ENCODE measurements around the gene AMDHD2.
"Not testable (repeated sequence)": the region's sequence is repeated elsewhere in the genome, so short reads cannot be mapped to it uniquely, and the experiment has no call there.

Gene AMDHD2

GRCh38 chr16:2520097-2520783, at the start of gene AMDHD2:
AMDHD2 (plus strand) TSS chr16:2520371; CDS start chr16:2520459, 88 bp downstream.
- DNase-seq (ENCODE audit: low read depth in 3 of 3): peak; percentile 73 to 86 (median 76)

GRCh38 chr16:2470603-2471015, 49.6 kb upstream of the AMDHD2 start:
- no peak for DNase-seq (ENCODE audit: low read depth in 3 of 3)

- no peak for DNase-seq (ENCODE audit: low read depth in 3 of 3)
Observed at GRCh38 chr16:2471016-2471652, 49.0 kb upstream of the AMDHD2 start, which contains the start of gene NTN3. NTN3 (plus strand) TSS chr16:2471297; CDS start chr16:2471702, 405 bp downstream.

GRCh38 chr16:2471653-2472487, 48.3 kb upstream of the AMDHD2 start:
- no peak for DNase-seq (ENCODE audit: low read depth in 3 of 3)

- DNase-seq (ENCODE audit: low read depth in 3 of 3): no peak
Observed at GRCh38 chr16:2472488-2472864, 47.7 kb upstream of the AMDHD2 start.

GRCh38 chr16:2472885-2473445, 47.2 kb upstream of the AMDHD2 start:
- DNase-seq (ENCODE audit: low read depth in 3 of 3): no peak

GRCh38 chr16:2473446-2473926, 46.7 kb upstream of the AMDHD2 start:
- peak in 1 of 3 experiments; percentile 42 for DNase-seq (ENCODE audit: low read depth in 3 of 3)

- DNase-seq (ENCODE audit: low read depth in 3 of 3): peak in 2 of 3 experiments; percentile 27 to 61
Observed at GRCh38 chr16:2473999-2474876, 45.9 kb upstream of the AMDHD2 start.

- DNase-seq (ENCODE audit: low read depth in 3 of 3): peak; percentile 61 to 85 (median 71)
Observed at GRCh38 chr16:2474877-2475412, 45.2 kb upstream of the AMDHD2 start, which contains the start of gene TBC1D24. TBC1D24 (plus strand) TSS chr16:2475127; CDS start chr16:2496149, 21,022 bp downstream.

GRCh38 chr16:2475413-2476344, 44.5 kb upstream of the AMDHD2 start:
- DNase-seq (ENCODE audit: low read depth in 3 of 3): peak in 1 of 3 experiments; percentile 42

GRCh38 chr16:2476345-2476720, 43.8 kb upstream of the AMDHD2 start:
- no peak for DNase-seq (ENCODE audit: low read depth in 3 of 3)

GRCh38 chr16:2476741-2477140, 43.4 kb upstream of the AMDHD2 start:
- no peak for DNase-seq (ENCODE audit: low read depth in 3 of 3)

GRCh38 chr16:2477327-2477726, 42.8 kb upstream of the AMDHD2 start:
- DNase-seq (ENCODE audit: low read depth in 3 of 3): no peak

GRCh38 chr16:2478279-2478678, 41.9 kb upstream of the AMDHD2 start:
- DNase-seq (ENCODE audit: low read depth in 3 of 3): no peak

- not testable (repeated sequence) for DNase-seq (ENCODE audit: low read depth in 3 of 3)
Observed at GRCh38 chr16:2479996-2480395, 40.2 kb upstream of the AMDHD2 start.

GRCh38 chr16:2480948-2481347, 39.2 kb upstream of the AMDHD2 start:
- DNase-seq (ENCODE audit: low read depth in 3 of 3): no peak

- no peak for DNase-seq (ENCODE audit: low read depth in 3 of 3)
Observed at GRCh38 chr16:2481676-2482075, 38.5 kb upstream of the AMDHD2 start.

- no peak for DNase-seq (ENCODE audit: low read depth in 3 of 3)
Observed at GRCh38 chr16:2482249-2482648, 37.9 kb upstream of the AMDHD2 start.

Measured in stimulated activated CD4-positive, alpha-beta T cell treated with anti-CD3 and anti-CD28 coated beads, TNF-alpha, amount 100 ng/mL, for 24 hours (primary cell).